Endothelial cell of umbilical vein (primary cell): ENCODE data around the gene RADIL.

Experiments used
- FOS ChIP-seq: IDR thresholded peaks from 2 replicates; pipeline ENCODE4 v1.6.1; 2011; ENCODE audit warnings: mild to moderate bottlenecking, low read length, moderate library complexity, borderline replicate concordance; ENCODE audit not compliant: insufficient read depth
- POLR2AphosphoS5 ChIP-seq: IDR thresholded peaks from 2 replicates; pipeline ENCODE4 v1.6.1; 2012; ENCODE audit warnings: low read depth, mild to moderate bottlenecking, control low read depth, low read length, moderate library complexity; ENCODE audit not compliant: insufficient read depth
- TF ChIP-seq, protein P1 (sequence below), 2 donors: IDR thresholded peaks; 1 replicate in 1 of 2; 2 replicates in 1 of 2; pipeline ENCODE4 v1.5.1; 2011; ENCODE audit warnings: low read length in 2 of 2, mild to moderate bottlenecking in 2 of 2, moderate library complexity in 2 of 2, control low read depth in 1 of 2, inconsistent platforms in 1 of 2, low read depth in 1 of 2; ENCODE audit not compliant: insufficient read depth in 1 of 2; ENCODE audit errors: extremely low read depth in 1 of 2

DNA sequence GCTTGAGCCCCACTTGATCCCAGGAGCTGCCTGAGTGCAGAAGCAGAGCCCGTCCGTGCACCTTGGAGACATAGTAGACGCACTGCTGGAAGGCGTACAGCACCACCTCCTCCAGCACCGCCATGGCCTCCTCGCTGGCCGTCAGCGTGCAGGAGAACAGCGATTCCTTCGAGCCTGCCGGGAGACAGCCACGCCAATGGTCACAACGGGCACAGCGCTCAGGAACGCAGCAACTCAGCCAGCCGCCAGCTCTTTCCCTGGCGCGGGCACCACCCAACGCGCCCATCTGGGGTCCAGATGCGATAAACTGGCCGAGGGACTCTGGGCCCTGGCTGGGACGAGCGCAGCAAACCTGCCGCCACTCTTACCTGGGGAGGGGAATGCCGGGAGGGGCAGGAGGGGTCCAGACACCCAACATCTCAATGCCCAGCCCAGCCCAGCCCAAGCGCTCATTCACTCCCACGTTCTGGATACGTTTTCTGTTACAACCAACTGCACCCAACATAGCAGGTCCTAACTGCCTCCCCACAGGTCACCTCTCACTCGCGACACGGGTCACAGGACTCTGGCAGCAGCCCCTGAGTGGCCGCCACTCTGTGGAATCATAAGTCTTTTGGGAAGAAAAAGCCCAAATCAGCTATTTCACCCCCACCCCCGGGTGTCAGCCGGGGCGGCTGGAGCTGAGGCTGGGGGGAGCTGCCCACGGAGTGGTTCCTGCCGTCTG lies 66.2 kb downstream of the RADIL start:
- TF ChIP-seq, protein P1, sequence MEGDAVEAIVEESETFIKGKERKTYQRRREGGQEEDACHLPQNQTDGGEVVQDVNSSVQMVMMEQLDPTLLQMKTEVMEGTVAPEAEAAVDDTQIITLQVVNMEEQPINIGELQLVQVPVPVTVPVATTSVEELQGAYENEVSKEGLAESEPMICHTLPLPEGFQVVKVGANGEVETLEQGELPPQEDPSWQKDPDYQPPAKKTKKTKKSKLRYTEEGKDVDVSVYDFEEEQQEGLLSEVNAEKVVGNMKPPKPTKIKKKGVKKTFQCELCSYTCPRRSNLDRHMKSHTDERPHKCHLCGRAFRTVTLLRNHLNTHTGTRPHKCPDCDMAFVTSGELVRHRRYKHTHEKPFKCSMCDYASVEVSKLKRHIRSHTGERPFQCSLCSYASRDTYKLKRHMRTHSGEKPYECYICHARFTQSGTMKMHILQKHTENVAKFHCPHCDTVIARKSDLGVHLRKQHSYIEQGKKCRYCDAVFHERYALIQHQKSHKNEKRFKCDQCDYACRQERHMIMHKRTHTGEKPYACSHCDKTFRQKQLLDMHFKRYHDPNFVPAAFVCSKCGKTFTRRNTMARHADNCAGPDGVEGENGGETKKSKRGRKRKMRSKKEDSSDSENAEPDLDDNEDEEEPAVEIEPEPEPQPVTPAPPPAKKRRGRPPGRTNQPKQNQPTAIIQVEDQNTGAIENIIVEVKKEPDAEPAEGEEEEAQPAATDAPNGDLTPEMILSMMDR (IDR thresholded peaks at IDR 0.05; ENCODE audit: extremely low read depth in 1 of 2, insufficient read depth in 1 of 2, low read depth in 1 of 2, low read length in 2 of 2): no peak
- TF ChIP-seq FOS (no peak), POLR2AphosphoS5 (no peak)
